Fibroblast of lung (primary cell): ENCODE measurements around the gene CYTIP. TPM values are rescaled to one million over a fixed set of nuclear protein-coding genes. Genes with fewer than 3 reads are reported as not detected.

ENCODE experiments used
- DNase-seq, 2 donors: peaks; one replicate each; pipeline versions ENCODE4 v3.0.0 to v3.0.0-alpha.2; 2010; ENCODE audit warnings: low read depth in 2 of 2
- H2AFZ ChIP-seq: 2 replicates; pipeline ENCODE4 v1.5.1; 2012; ENCODE audit warnings: low read length, control low read depth, inconsistent platforms
- H3K27ac ChIP-seq: 2 replicates; pipeline ENCODE4 v1.5.1; 2011; ENCODE audit warnings: low read length, control low read depth; ENCODE audit not compliant: insufficient read depth
- H3K27me3 ChIP-seq: 2 replicates; pipeline ENCODE4 v1.5.1; 2011; ENCODE audit warnings: mild to moderate bottlenecking, low read length; ENCODE audit not compliant: control insufficient read depth, insufficient read depth
- H3K36me3 ChIP-seq: 2 replicates; pipeline ENCODE4 v1.5.1; 2011; ENCODE audit warnings: low read length; ENCODE audit not compliant: control insufficient read depth, insufficient read depth
- H3K4me1 ChIP-seq: 2 replicates; pipeline ENCODE4 v1.5.1; 2011; ENCODE audit warnings: low read length; ENCODE audit not compliant: control insufficient read depth, insufficient read depth; ENCODE audit errors: extremely low read depth
- H3K4me2 ChIP-seq: 2 replicates; pipeline ENCODE4 v1.5.1; 2011; ENCODE audit warnings: low read length, control low read depth; ENCODE audit not compliant: insufficient read depth; ENCODE audit errors: extremely low read depth
- H3K4me3 ChIP-seq, 4 experiments: fragments of 200-600 bp in 1 of 4; sonication (generic) in 1 of 4; replicated peaks in 1 of 4; 2 replicates each; pipeline ENCODE4 v1.5.1; 2011 to 2016; ENCODE audit warnings: low read length in 4 of 4, low read depth in 3 of 4, mild to moderate bottlenecking in 3 of 4, control low read depth in 2 of 4, inconsistent platforms in 1 of 4, mixed read lengths in 1 of 4; ENCODE audit not compliant: insufficient read depth in 1 of 4; ENCODE audit errors: control extremely low read depth in 1 of 4
- H3K79me2 ChIP-seq: 2 replicates; pipeline ENCODE4 v1.5.1; 2012; ENCODE audit warnings: mild to moderate bottlenecking, low read length, inconsistent platforms; ENCODE audit not compliant: control insufficient read depth, insufficient read depth
- H3K9ac ChIP-seq: 2 replicates; pipeline ENCODE4 v1.5.1; 2011; ENCODE audit warnings: mild to moderate bottlenecking, low read length, control low read depth; ENCODE audit not compliant: insufficient read depth
- H3K9me3 ChIP-seq: 2 replicates; pipeline ENCODE4 v1.5.1; 2012; ENCODE audit warnings: low read depth, low read length; ENCODE audit not compliant: control insufficient read depth, insufficient read depth
- H4K20me1 ChIP-seq: 2 replicates; pipeline ENCODE4 v1.5.1; 2011; ENCODE audit warnings: low read length; ENCODE audit not compliant: control insufficient read depth, insufficient read depth; ENCODE audit errors: extremely low read depth
- EZH2 ChIP-seq: IDR thresholded peaks from 2 replicates; pipeline ENCODE4 v1.5.1; 2012; ENCODE audit warnings: low read length, control low read depth, mild to moderate bottlenecking; ENCODE audit errors: missing control alignments
- polyA plus RNA-seq, 2 donors: library from polyadenylated mRNA; depleted of rRNA in 1 of 2; stranded (reverse) in 1 of 2; unstranded in 1 of 2; fragments of >200 nt; gene quantifications; 2 replicates each; pipeline ENCODE4 v1.2.1, GENCODE V29; 2011 to 2012; ENCODE audit warnings: missing spikeins in 1 of 2
- total RNA-seq: library from RNA; depleted of rRNA; stranded (reverse); fragments of >200 nt; gene quantifications from 2 replicates; pipeline ENCODE4 v1.2.1, GENCODE V29; 2014
- TF ChIP-seq, protein P1 (sequence below), 2 donors: IDR thresholded peaks in 1 of 2; conservative IDR thresholded peaks in 1 of 2; 1 replicate in 1 of 2; 2 replicates in 1 of 2; pipeline ENCODE4 v1.5.1; 2011 to 2012; ENCODE audit warnings: low read length in 2 of 2, control low read depth in 1 of 2, inconsistent platforms in 1 of 2, low read depth in 1 of 2, mild to moderate bottlenecking in 1 of 2

Gene CYTIP
- total and polyA plus RNA-seq, 2 donors (not counting 1 experiment from before 2014, with no cell fraction given): 0.17 TPM; not detected in 1

GRCh38 chr2:157421964-157422363 lies 21.9 kb downstream of the CYTIP start:
- TF ChIP-seq, protein P1, sequence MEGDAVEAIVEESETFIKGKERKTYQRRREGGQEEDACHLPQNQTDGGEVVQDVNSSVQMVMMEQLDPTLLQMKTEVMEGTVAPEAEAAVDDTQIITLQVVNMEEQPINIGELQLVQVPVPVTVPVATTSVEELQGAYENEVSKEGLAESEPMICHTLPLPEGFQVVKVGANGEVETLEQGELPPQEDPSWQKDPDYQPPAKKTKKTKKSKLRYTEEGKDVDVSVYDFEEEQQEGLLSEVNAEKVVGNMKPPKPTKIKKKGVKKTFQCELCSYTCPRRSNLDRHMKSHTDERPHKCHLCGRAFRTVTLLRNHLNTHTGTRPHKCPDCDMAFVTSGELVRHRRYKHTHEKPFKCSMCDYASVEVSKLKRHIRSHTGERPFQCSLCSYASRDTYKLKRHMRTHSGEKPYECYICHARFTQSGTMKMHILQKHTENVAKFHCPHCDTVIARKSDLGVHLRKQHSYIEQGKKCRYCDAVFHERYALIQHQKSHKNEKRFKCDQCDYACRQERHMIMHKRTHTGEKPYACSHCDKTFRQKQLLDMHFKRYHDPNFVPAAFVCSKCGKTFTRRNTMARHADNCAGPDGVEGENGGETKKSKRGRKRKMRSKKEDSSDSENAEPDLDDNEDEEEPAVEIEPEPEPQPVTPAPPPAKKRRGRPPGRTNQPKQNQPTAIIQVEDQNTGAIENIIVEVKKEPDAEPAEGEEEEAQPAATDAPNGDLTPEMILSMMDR (conservative IDR thresholded peaks at IDR 0.05 in 1 of 2, IDR thresholded peaks at IDR 0.05 in 1 of 2; ENCODE audit: low read depth in 1 of 2, low read length in 2 of 2): no peak
- TF ChIP-seq EZH2: no peak
- H3K27ac ChIP-seq: no peak overlapping the region
- H3K4me1 ChIP-seq: no peaks in the 10 kb centered on the region
- H3K79me2 ChIP-seq: no peaks in the 10 kb centered on the region
- no peak for DNase-seq
- no peaks in the 10 kb centered on the region for H4K20me1 ChIP-seq
- H3K4me3 ChIP-seq: no peak overlapping the region
- no peaks in the 10 kb centered on the region for H3K36me3 ChIP-seq
- H3K9me3 ChIP-seq: no peaks in the 10 kb centered on the region
- H3K9ac ChIP-seq: no peak overlapping the region
- no peak overlapping the region for H2AFZ ChIP-seq
- no peak overlapping the region for H3K4me2 ChIP-seq
- H3K27me3 ChIP-seq: no peaks in the 10 kb centered on the region

- no peak for TF ChIP-seq EZH2
- TF ChIP-seq, protein P1 (conservative IDR thresholded peaks at IDR 0.05 in 1 of 2, IDR thresholded peaks at IDR 0.05 in 1 of 2; ENCODE audit: low read depth in 1 of 2, low read length in 2 of 2): no peak
- H3K27ac ChIP-seq: no peak overlapping the region
- H3K4me3 ChIP-seq: no peak overlapping the region
- H3K27me3 ChIP-seq: no peaks in the 10 kb centered on the region
- H3K4me1 ChIP-seq: no peaks in the 10 kb centered on the region
- no peaks in the 10 kb centered on the region for H3K79me2 ChIP-seq
- H3K36me3 ChIP-seq: no peaks in the 10 kb centered on the region
- no peak for DNase-seq
- no peak overlapping the region for H3K9ac ChIP-seq
- no peak overlapping the region for H3K4me2 ChIP-seq
- no peaks in the 10 kb centered on the region for H4K20me1 ChIP-seq
- no peak overlapping the region for H2AFZ ChIP-seq
- H3K9me3 ChIP-seq: no peaks in the 10 kb centered on the region
These were observed 22.5 kb downstream of the CYTIP start for GRCh38 chr2:157421331-157421944.

DNA sequence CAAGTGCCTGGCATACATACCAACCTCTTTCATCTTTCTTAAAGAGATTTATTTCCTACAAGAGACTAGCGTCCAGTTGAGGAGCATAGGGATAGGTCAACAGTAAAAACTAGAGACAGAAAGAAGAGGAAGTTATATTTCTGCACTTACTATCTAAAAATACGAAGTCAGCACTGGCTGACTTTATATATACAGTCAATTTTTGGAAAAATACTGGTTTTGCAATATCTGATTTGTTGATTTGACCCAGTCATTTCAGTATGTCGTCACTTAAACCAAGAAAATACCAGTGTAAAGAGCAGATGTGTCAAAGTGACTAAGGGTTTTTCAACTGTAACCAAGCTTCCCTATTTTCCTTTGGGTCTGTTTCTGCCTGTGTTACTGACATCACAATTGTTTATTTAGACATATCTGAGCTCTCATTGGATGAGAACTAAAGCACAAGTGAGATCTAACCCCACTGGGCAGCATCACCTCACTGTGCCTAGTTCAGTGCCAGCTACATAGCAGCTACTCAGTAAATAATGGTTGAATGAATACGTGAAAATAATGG lies 23.0 kb downstream of the CYTIP start:
- H2AFZ ChIP-seq: no peak overlapping the region
- H3K79me2 ChIP-seq: no peaks in the 10 kb centered on the region
- DNase-seq: peak in 1 of 2 donors; percentile 49
- H3K4me3 ChIP-seq: no peak overlapping the region
- no peak for TF ChIP-seq EZH2
- TF ChIP-seq, protein P1 (conservative IDR thresholded peaks at IDR 0.05 in 1 of 2, IDR thresholded peaks at IDR 0.05 in 1 of 2; ENCODE audit: low read depth in 1 of 2, low read length in 2 of 2): no peak
- no peaks in the 10 kb centered on the region for H3K36me3 ChIP-seq
- H3K27ac ChIP-seq: no peak overlapping the region
- no peak overlapping the region for H3K4me2 ChIP-seq
- no peaks in the 10 kb centered on the region for H3K27me3 ChIP-seq
- no peaks in the 10 kb centered on the region for H3K4me1 ChIP-seq
- H3K9ac ChIP-seq: no peak overlapping the region
- H3K9me3 ChIP-seq: no peaks in the 10 kb centered on the region
- no peaks in the 10 kb centered on the region for H4K20me1 ChIP-seq
